ENCODE measurements around the gene KANTR.
A peak's percentile ranks its signal among the peaks of the same experiment; 100 is the strongest.

KANTR gene

DNA sequence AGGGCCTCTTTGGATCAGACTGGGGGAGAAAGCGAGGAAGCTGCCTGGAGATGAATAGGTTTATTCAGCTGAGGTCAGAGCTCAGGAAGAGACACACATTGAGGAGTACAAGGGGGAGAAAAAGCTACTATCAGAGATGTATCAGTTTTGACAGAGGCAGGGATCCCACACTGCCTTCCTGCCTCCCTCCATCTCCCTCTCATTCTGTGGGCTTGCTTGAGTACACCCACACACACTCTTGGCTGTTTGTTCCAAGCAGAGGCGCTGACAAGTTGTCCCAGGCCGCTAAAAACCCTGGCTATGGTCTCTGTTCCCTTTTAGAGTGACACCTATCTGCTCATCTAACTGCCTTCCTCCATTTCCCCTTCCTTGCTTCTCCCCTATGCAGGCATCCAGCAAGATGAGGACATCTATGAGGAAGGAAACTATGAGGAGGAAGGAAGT lies 6.5 kb upstream of the KANTR start:
- Histone ChIP-seq H3K27me3 (ENCODE audit: insufficient read depth, low read depth) (no peaks in the 10 kb centered on the region), H4K20me1 (ENCODE audit: insufficient read depth) (no peaks in the 10 kb centered on the region), H3K9ac (no peak overlapping the region), H3K4me2 (no peak overlapping the region), H3K4me3 (IDR thresholded peaks at IDR 0.05; ENCODE audit: insufficient read depth, low read depth, low read length) (no peak overlapping the region), H3K79me2 (ENCODE audit: insufficient read depth, low read depth) (no peaks in the 10 kb centered on the region), H2AFZ (ENCODE audit: low read depth) (no peak overlapping the region), H3K36me3 (ENCODE audit: insufficient read depth) (no peaks in the 10 kb centered on the region), H3K27ac (no peak overlapping the region), H3K4me1 (ENCODE audit: low read depth, poor library complexity, severe bottlenecking) (no peaks in the 10 kb centered on the region)
- TF ChIP-seq, protein P1, sequence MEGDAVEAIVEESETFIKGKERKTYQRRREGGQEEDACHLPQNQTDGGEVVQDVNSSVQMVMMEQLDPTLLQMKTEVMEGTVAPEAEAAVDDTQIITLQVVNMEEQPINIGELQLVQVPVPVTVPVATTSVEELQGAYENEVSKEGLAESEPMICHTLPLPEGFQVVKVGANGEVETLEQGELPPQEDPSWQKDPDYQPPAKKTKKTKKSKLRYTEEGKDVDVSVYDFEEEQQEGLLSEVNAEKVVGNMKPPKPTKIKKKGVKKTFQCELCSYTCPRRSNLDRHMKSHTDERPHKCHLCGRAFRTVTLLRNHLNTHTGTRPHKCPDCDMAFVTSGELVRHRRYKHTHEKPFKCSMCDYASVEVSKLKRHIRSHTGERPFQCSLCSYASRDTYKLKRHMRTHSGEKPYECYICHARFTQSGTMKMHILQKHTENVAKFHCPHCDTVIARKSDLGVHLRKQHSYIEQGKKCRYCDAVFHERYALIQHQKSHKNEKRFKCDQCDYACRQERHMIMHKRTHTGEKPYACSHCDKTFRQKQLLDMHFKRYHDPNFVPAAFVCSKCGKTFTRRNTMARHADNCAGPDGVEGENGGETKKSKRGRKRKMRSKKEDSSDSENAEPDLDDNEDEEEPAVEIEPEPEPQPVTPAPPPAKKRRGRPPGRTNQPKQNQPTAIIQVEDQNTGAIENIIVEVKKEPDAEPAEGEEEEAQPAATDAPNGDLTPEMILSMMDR (conservative IDR thresholded peaks at IDR 0.05; ENCODE audit: low read depth, low read length), result no peak

DNA sequence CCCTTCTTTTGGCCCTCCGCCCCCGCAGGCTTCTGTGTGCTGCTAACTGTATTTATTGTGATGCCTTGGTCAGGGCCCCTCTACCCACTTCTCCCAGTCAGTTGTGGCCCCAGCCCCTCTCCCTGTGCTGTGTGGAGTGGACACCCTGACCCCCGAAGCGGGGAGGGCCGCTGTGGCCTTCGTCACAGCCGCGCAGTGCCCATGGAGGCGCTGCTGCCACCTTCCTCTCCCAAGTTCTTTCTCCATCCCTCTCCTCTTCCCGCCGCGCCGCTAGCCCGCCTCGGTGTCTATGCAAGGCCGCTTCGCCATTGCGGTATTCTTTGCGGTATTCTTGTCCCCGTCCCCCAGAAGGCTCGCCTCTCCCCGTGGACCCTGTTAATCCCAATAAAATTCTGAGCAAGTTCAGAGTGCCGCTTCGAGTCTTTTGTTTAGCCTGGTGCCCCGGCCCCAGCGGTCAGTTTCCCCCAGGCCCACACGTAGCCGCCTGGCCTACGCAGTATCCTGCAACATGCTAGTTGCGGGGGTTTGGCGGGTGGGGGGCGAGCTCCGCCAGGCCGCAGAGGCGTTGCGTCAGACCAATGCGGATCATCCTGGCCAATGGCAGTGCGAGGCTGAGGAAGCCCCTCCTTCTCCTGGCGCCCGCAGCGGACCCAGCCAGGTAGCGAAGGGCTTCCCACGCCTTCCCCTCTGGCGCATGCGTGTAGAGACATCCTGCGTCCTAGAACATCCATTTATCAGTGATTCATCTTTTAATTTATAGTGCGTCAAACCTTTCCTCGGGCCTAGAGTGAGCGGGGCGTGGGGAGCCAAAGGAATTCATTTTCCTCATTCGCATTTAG lies 5.6 kb upstream of the KANTR start:
- Histone ChIP-seq H3K36me3 (ENCODE audit: insufficient read depth) (no peaks in the 10 kb centered on the region), H3K27ac (no peak overlapping the region), H3K9ac (no peak overlapping the region), H2AFZ (ENCODE audit: low read depth) (no peak overlapping the region), H3K27me3 (ENCODE audit: insufficient read depth, low read depth) (no peaks in the 10 kb centered on the region), H3K79me2 (ENCODE audit: insufficient read depth, low read depth) (no peaks in the 10 kb centered on the region), H3K4me2 (no peak overlapping the region), H3K4me3 (IDR thresholded peaks at IDR 0.05; ENCODE audit: insufficient read depth, low read depth, low read length) (no peak overlapping the region), H3K4me1 (ENCODE audit: low read depth, poor library complexity, severe bottlenecking) (no peaks in the 10 kb centered on the region), H4K20me1 (ENCODE audit: insufficient read depth) (no peaks in the 10 kb centered on the region)
- TF ChIP-seq, protein P1 (conservative IDR thresholded peaks at IDR 0.05; ENCODE audit: low read depth, low read length), result no peak

DNA sequence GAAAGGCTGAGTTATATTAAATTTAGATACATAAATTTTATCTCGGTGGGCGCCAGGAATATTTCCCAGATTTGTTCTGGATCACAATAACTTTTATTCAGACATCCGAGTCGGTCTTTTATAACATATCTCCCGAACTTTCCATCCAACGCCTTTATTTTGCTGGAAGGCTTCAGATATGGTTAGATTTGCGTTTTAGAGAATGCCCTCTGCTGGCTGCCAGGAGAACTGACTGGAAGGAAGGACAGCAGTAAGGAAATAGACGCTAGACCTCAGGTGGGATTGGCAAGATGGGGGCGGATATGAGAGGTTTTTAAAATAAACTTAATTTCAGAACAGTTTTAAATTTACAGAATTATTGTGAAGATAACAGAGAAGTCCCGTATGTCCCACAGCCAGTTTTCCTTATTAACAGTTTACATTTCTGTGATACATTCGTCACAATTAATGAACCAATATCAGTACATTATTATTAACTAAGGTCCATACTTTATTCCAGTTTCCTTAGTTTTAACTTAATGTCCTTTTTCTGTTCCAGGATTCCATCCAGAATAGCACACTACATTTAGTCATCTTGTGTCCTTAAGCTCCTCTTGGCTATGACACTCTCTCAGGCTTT lies 4.6 kb upstream of the KANTR start:
- no peaks in the 10 kb centered on the region for H4K20me1 ChIP-seq (ENCODE audit: insufficient read depth)
- H3K79me2 ChIP-seq (ENCODE audit: insufficient read depth, low read depth), result no peaks in the 10 kb centered on the region
- no peak overlapping the region for H3K27ac ChIP-seq
- H2AFZ ChIP-seq (ENCODE audit: low read depth), result no peak overlapping the region
- no peaks in the 10 kb centered on the region for H3K36me3 ChIP-seq (ENCODE audit: insufficient read depth)
- H3K4me1 ChIP-seq (ENCODE audit: low read depth, poor library complexity, severe bottlenecking), result no peaks in the 10 kb centered on the region
- TF ChIP-seq, protein P1 (conservative IDR thresholded peaks at IDR 0.05; ENCODE audit: low read depth, low read length), result peak; percentile 61
- no peak overlapping the region for H3K4me3 ChIP-seq (IDR thresholded peaks at IDR 0.05; ENCODE audit: insufficient read depth, low read depth, low read length)
- no peaks in the 10 kb centered on the region for H3K27me3 ChIP-seq (ENCODE audit: insufficient read depth, low read depth)
- no peak overlapping the region for H3K4me2 ChIP-seq
- no peak overlapping the region for H3K9ac ChIP-seq

DNA sequence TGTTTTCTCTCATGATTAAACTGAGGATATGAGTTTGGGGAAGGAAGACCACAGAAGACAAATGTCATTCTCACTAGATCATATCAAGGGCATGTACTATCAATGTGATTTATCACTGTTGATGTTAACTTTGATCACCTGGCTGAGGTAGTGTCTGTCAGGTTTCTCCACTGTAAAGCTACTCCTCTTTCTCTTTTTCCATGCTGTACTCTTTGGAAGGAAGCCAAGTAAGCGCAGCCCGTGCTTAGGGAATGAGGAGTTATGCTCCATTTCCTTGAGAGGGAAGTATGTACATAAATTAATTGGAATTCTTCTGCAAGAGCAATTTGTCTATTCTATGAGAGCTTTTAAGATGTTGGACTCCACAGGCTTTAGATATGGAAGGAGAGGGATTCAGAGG lies 4.0 kb upstream of the KANTR start:
- no peak overlapping the region for H3K9ac ChIP-seq
- no peaks in the 10 kb centered on the region for H4K20me1 ChIP-seq (ENCODE audit: insufficient read depth)
- H2AFZ ChIP-seq (ENCODE audit: low read depth), result no peak overlapping the region
- no peaks in the 10 kb centered on the region for H3K4me1 ChIP-seq (ENCODE audit: low read depth, poor library complexity, severe bottlenecking)
- no peaks in the 10 kb centered on the region for H3K79me2 ChIP-seq (ENCODE audit: insufficient read depth, low read depth)
- no peak overlapping the region for H3K4me3 ChIP-seq (IDR thresholded peaks at IDR 0.05; ENCODE audit: insufficient read depth, low read depth, low read length)
- H3K36me3 ChIP-seq (ENCODE audit: insufficient read depth), result no peaks in the 10 kb centered on the region
- TF ChIP-seq, protein P1 (conservative IDR thresholded peaks at IDR 0.05; ENCODE audit: low read depth, low read length), result no peak
- H3K27ac ChIP-seq, result no peak overlapping the region
- no peak overlapping the region for H3K4me2 ChIP-seq
- no peaks in the 10 kb centered on the region for H3K27me3 ChIP-seq (ENCODE audit: insufficient read depth, low read depth)

Data from KMS-11 (cell line).